T-cell (primary cell): ENCODE measurements around the gene IL22RA2. TPM values are rescaled to one million over a fixed set of nuclear protein-coding genes. Genes with fewer than 3 reads are reported as not detected.

ENCODE experiments used
- ATAC-seq, 4 experiments: fragments of 200-7000 bp in 3 of 4; fragments of 150-1000 bp in 1 of 4; cut with Tn5 transposase; replicated peaks in 1 of 4; 1 replicate in 3 of 4; 2 replicates in 1 of 4; pipeline ENCODE4 v1.10.0; 2021; ENCODE audit warnings: moderate library complexity in 3 of 4, mild to moderate bottlenecking in 2 of 4, moderate number of reproducible peaks in 1 of 4
- CTCF ChIA-PET, 2 donors: fragments of 300-600 bp; sonication (Branson Sonifier 250); formaldehyde crosslinking; loops; one replicate each; lab custom pipeline; 2022; ENCODE audit warnings: antibody characterized with exemption in 2 of 2; lab: Charles Lee
- POLR2A ChIA-PET, 2 donors: fragments of 300-600 bp; sonication (Branson Sonifier 250); formaldehyde crosslinking; loops; one replicate each; lab custom pipeline; 2022; ENCODE audit warnings: antibody characterized with exemption in 2 of 2; lab: Charles Lee
- DNase-seq, 35 experiments: peaks; one replicate each; pipeline versions ENCODE4 v3.0.0 to v3.0.0-alpha.2; 2013 to 2023
- H3K27ac ChIP-seq: one replicate; pipeline ENCODE4 v1.5.1; 2013; ENCODE audit warnings: low read length
- H3K27me3 ChIP-seq, 2 experiments: replicated peaks in 1 of 2; 1 replicate in 1 of 2; 2 replicates in 1 of 2; pipeline versions ENCODE4 v1.6.1 to v1.7.0; 2013; ENCODE audit warnings: low read length in 1 of 2, mixed read lengths in 1 of 2; ENCODE audit not compliant: control insufficient read depth in 2 of 2, insufficient read depth in 2 of 2; ENCODE audit errors: extremely low read depth in 1 of 2
- H3K36me3 ChIP-seq, 2 donors: 1 replicate in 1 of 2; 2 replicates in 1 of 2; pipeline versions ENCODE4 v1.6.1 to v1.7.0; 2013; ENCODE audit warnings: low read length in 1 of 2; ENCODE audit not compliant: control insufficient read depth in 2 of 2, insufficient read depth in 1 of 2; ENCODE audit errors: extremely low read depth in 1 of 2
- H3K4me1 ChIP-seq, 2 experiments: 1 replicate in 1 of 2; 2 replicates in 1 of 2; pipeline versions ENCODE4 v1.6.1 to v1.7.0; 2013; ENCODE audit warnings: low read length in 2 of 2, mixed read lengths in 1 of 2; ENCODE audit not compliant: insufficient read depth in 2 of 2, control insufficient read depth in 1 of 2; ENCODE audit errors: extremely low read depth in 1 of 2
- H3K4me3 ChIP-seq, 2 donors: 1 replicate in 1 of 2; 2 replicates in 1 of 2; pipeline versions ENCODE4 v1.5.1 to v1.7.0; 2013; ENCODE audit warnings: mild to moderate bottlenecking in 2 of 2, low read length in 1 of 2, moderate library complexity in 1 of 2; ENCODE audit not compliant: control insufficient read depth in 1 of 2; ENCODE audit errors: extremely low read depth in 1 of 2
- H3K9me3 ChIP-seq: 2 replicates; pipeline ENCODE4 v1.7.0; 2013
- H3K27ac Mint-ChIP-seq, 2 donors: one replicate each; pipeline ENCODE4 v1.8.0; 2020 to 2021; ENCODE audit warnings: mild to moderate bottlenecking in 2 of 2, mixed read lengths in 2 of 2
- H3K27me3 Mint-ChIP-seq, 2 donors: one replicate each; pipeline ENCODE4 v1.8.0; 2021 to 2022; ENCODE audit warnings: mixed read lengths in 2 of 2
- H3K36me3 Mint-ChIP-seq: one replicate; pipeline ENCODE4 v1.8.0; 2021; ENCODE audit warnings: mixed read lengths
- H3K4me1 Mint-ChIP-seq, 3 donors: one replicate each; pipeline ENCODE4 v1.8.0; 2020 to 2022; ENCODE audit warnings: mixed read lengths in 3 of 3, mild to moderate bottlenecking in 1 of 3
- H3K4me3 Mint-ChIP-seq, 3 donors: one replicate each; pipeline ENCODE4 v1.8.0; 2020 to 2022; ENCODE audit warnings: mild to moderate bottlenecking in 3 of 3, mixed read lengths in 3 of 3, moderate library complexity in 3 of 3
- H3K9me3 Mint-ChIP-seq, 3 donors: one replicate each; pipeline ENCODE4 v1.8.0; 2020 to 2022; ENCODE audit warnings: mixed read lengths in 3 of 3
- WGBS: methylation state at CpG from one replicate; pipeline ENCODE4 v1.1.5; 2013; ENCODE audit warnings: missing lambda C conversion rate; ENCODE audit not compliant: insufficient coverage; 5-methylcytosine and 5-hydroxymethylcytosine counted together
- total RNA-seq, 35 experiments: library from RNA in 6 of 35; stranded (reverse) in 6 of 35; fragments of 120-200 nt in 1 of 35; gene quantifications; one replicate each; pipeline versions ENCODE4 v1.2.1 to v1.2.4 and lab custom pipeline; 2013 to 2026

The IL22RA2 gene
- total RNA-seq, 5 donors from 2014 or later (not counting 1 experiment from before 2014, with no cell fraction given): not detected

GRCh38 chr6:137102851-137103492 is 70.5 kb downstream of the IL22RA2 start:
- H3K27me3 Mint-ChIP-seq: no peaks in the 10 kb centered on the region
- no peaks in the 10 kb centered on the region for H3K9me3 ChIP-seq
- peak in 3 of 4 experiments; percentile 34 to 59 (median 38) for ATAC-seq
- H3K9me3 Mint-ChIP-seq: no peaks in the 10 kb centered on the region
- H3K4me1 ChIP-seq: peaks cover 0 to 14% of the 10 kb centered on the region in 2 experiments
- H3K36me3 ChIP-seq: no peaks in the 10 kb centered on the region
- H3K27ac ChIP-seq: peak overlapping the region; percentile 44
- H3K4me1 Mint-ChIP-seq: peaks cover 0 to 50% (median 23%) of the 10 kb centered on the region in 3 donors
- H3K4me3 ChIP-seq: no peak overlapping the region
- peak in 5 of 35 experiments; percentile 1 to 40 (median 7) for DNase-seq
- no peaks in the 10 kb centered on the region for H3K36me3 Mint-ChIP-seq
- CTCF ChIA-PET: interaction anchor here (0.8 to 1.3 kb wide), 3 partner anchors 9 to 65 kb away, joined by 3 to 4 read pairs (median 3); no protein-coding TSS in a partner anchor
- POLR2A ChIA-PET: interaction anchor here in 1 of 2 donors (0.6 kb wide), 1 partner anchor 177 kb away, joined by 4 read pairs; no protein-coding TSS in a partner anchor
- H3K27me3 ChIP-seq: no peaks in the 10 kb centered on the region
- peak overlapping the region in 1 of 2 donors; percentile 62 for H3K27ac Mint-ChIP-seq
- no peak overlapping the region for H3K4me3 Mint-ChIP-seq

- Histone ChIP-seq H3K4me1 (peaks cover 0 to 14% of the 10 kb centered on the region in 2 experiments), H3K27ac (peak overlapping the region; percentile 44), H3K9me3 (no peaks in the 10 kb centered on the region), H3K27me3 (no peaks in the 10 kb centered on the region), H3K4me3 (no peak overlapping the region), H3K36me3 (no peaks in the 10 kb centered on the region)
- H3K4me3 Mint-ChIP-seq: no peak overlapping the region
- peak overlapping the region in 1 of 2 donors; percentile 62 for H3K27ac Mint-ChIP-seq
- H3K9me3 Mint-ChIP-seq: no peaks in the 10 kb centered on the region
- no peaks in the 10 kb centered on the region for H3K36me3 Mint-ChIP-seq
- peaks cover 0 to 47% (median 23%) of the 10 kb centered on the region in 3 donors for H3K4me1 Mint-ChIP-seq
- DNase-seq (no peak), ATAC-seq (no peak)
- POLR2A ChIA-PET: interaction anchor here in 1 of 2 donors (0.6 kb wide), 1 partner anchor 83 kb away, joined by 3 read pairs; no protein-coding TSS in a partner anchor
- CTCF ChIA-PET: interaction anchor here (1.2 to 1.3 kb wide), 2 partner anchors 8 to 66 kb away, joined by 3 to 4 read pairs; no protein-coding TSS in a partner anchor
- H3K27me3 Mint-ChIP-seq: no peaks in the 10 kb centered on the region
- no CpG with 5 or more reads among the region's 3 CpGs for WGBS
Measured at GRCh38 chr6:137102050-137102848, 71.2 kb downstream of the IL22RA2 start.

- ATAC-seq (peak in 1 of 4 experiments; percentile 26), DNase-seq (no peak)
- POLR2A ChIA-PET: no interaction called here
- Mint-ChIP-seq H3K4me3 (no peak overlapping the region), H3K36me3 (no peaks in the 10 kb centered on the region), H3K27me3 (no peaks in the 10 kb centered on the region), H3K9me3 (no peaks in the 10 kb centered on the region), H3K4me1 (peaks cover 0 to 44% (median 20%) of the 10 kb centered on the region in 3 donors), H3K27ac (no peak overlapping the region)
- no peak overlapping the region for H3K27ac ChIP-seq
- CTCF ChIA-PET: interaction anchor here (0.6 to 0.7 kb wide), 3 partner anchors 14 to 587 kb away, joined by 3 to 6 read pairs (median 3); no protein-coding TSS in a partner anchor
- WGBS: no CpG with 5 or more reads among the region's 8 CpGs
- no peaks in the 10 kb centered on the region for H3K9me3 ChIP-seq
- peaks cover 0 to 11% of the 10 kb centered on the region in 2 experiments for H3K4me1 ChIP-seq
- no peak overlapping the region for H3K4me3 ChIP-seq
- no peaks in the 10 kb centered on the region for H3K27me3 ChIP-seq
- no peaks in the 10 kb centered on the region for H3K36me3 ChIP-seq
Measured at GRCh38 chr6:137099689-137100403, 73.6 kb downstream of the IL22RA2 start.

GRCh38 chr6:137097526-137097925 is 75.9 kb downstream of the IL22RA2 start:
- POLR2A ChIA-PET: interaction anchor here in 1 of 2 donors (0.6 to 1.2 kb wide), 2 partner anchors 160 to 462 kb away, joined by 3 to 5 read pairs; no protein-coding TSS in a partner anchor
- Histone ChIP-seq H3K4me1 (peaks cover 0 to 9% of the 10 kb centered on the region in 2 experiments), H3K27ac (no peak overlapping the region)

GRCh38 chr6:137097057-137097456 is 76.4 kb downstream of the IL22RA2 start:
- no peaks in the 10 kb centered on the region for H3K9me3 ChIP-seq
- H3K4me1 ChIP-seq: peaks cover 0 to 8% of the 10 kb centered on the region in 2 experiments
- H3K4me3 ChIP-seq: no peak overlapping the region
- H3K27ac ChIP-seq: no peak overlapping the region
- POLR2A ChIA-PET: interaction anchor here in 1 of 2 donors (0.6 to 1.2 kb wide), 2 partner anchors 159 to 463 kb away, joined by 3 to 5 read pairs; no protein-coding TSS in a partner anchor
- Mint-ChIP-seq H3K36me3 (no peaks in the 10 kb centered on the region), H3K4me1 (peaks cover 0 to 33% (median 17%) of the 10 kb centered on the region in 3 donors), H3K4me3 (no peak overlapping the region), H3K27ac (no peak overlapping the region), H3K27me3 (no peaks in the 10 kb centered on the region), H3K9me3 (no peaks in the 10 kb centered on the region)
- CTCF ChIA-PET: interaction anchor here (0.5 to 6.1 kb wide), 5 partner anchors 69 to 806 kb away, joined by 3 to 64 read pairs (median 3); no protein-coding TSS in a partner anchor
- no peaks in the 10 kb centered on the region for H3K27me3 ChIP-seq
- no peaks in the 10 kb centered on the region for H3K36me3 ChIP-seq
- no peak for DNase-seq
- no peak for ATAC-seq

More at GRCh38 chr6:137097526-137097925, 75.9 kb downstream of the IL22RA2 start:
- Mint-ChIP-seq H3K27ac (no peak overlapping the region), H3K36me3 (no peaks in the 10 kb centered on the region), H3K4me3 (no peak overlapping the region), H3K27me3 (no peaks in the 10 kb centered on the region), H3K9me3 (no peaks in the 10 kb centered on the region), H3K4me1 (peaks cover 0 to 37% (median 17%) of the 10 kb centered on the region in 3 donors)
- DNase-seq (no peak), ATAC-seq (no peak)
- CTCF ChIA-PET: interaction anchor here (0.6 to 6.1 kb wide), 6 partner anchors 12 to 590 kb away, joined by 3 to 64 read pairs (median 4); no protein-coding TSS in a partner anchor
- H3K27me3 ChIP-seq: no peaks in the 10 kb centered on the region
- no peak overlapping the region for H3K4me3 ChIP-seq
- no peaks in the 10 kb centered on the region for H3K9me3 ChIP-seq
- WGBS: no CpG with 5 or more reads among the region's 3 CpGs
- no peaks in the 10 kb centered on the region for H3K36me3 ChIP-seq
